Osteocyte (in vitro differentiated cells): ENCODE results near the gene STK33. TPM values are rescaled to one million over a fixed set of nuclear protein-coding genes. Genes with fewer than 3 reads are reported as not detected.

Experiments used
- DNase-seq: peaks from one replicate; pipeline ENCODE4 v3.0.0; 2021; ENCODE audit warnings: mixed read lengths; ENCODE audit not compliant: unreplicated experiment; ENCODE audit errors: extremely low spot score
- H3K27ac Mint-ChIP-seq: one replicate; pipeline ENCODE4 v1.8.0; 2021; ENCODE audit warnings: mild to moderate bottlenecking, mixed read lengths; ENCODE audit not compliant: unreplicated experiment
- H3K27me3 Mint-ChIP-seq: one replicate; pipeline ENCODE4 v1.8.0; 2021; ENCODE audit warnings: mixed read lengths; ENCODE audit not compliant: unreplicated experiment
- H3K36me3 Mint-ChIP-seq: one replicate; pipeline ENCODE4 v1.8.0; 2021; ENCODE audit warnings: mixed read lengths; ENCODE audit not compliant: unreplicated experiment
- H3K4me1 Mint-ChIP-seq: one replicate; pipeline ENCODE4 v1.8.0; 2021; ENCODE audit warnings: mixed read lengths; ENCODE audit not compliant: unreplicated experiment
- H3K4me3 Mint-ChIP-seq: one replicate; pipeline ENCODE4 v1.8.0; 2021; ENCODE audit warnings: mild to moderate bottlenecking, moderate library complexity, mixed read lengths; ENCODE audit not compliant: unreplicated experiment
- H3K9me3 Mint-ChIP-seq: one replicate; pipeline ENCODE4 v1.8.0; 2021; ENCODE audit warnings: mixed read lengths; ENCODE audit not compliant: unreplicated experiment
- total RNA-seq: library from RNA; stranded (reverse); gene quantifications from 2 replicates; pipeline ENCODE4 v1.2.1, GENCODE V29; 2021
- TF ChIP-seq, protein P1 (sequence below): fragments of 200-600 bp; sonication (generic); IDR thresholded peaks from 2 replicates; pipeline ENCODE4 v1.5.0; 2021; ENCODE audit warnings: antibody characterized with exemption, mild to moderate bottlenecking, moderate library complexity

The STK33 gene
- total RNA-seq, 1 donor from 2014 or later: 1.3 TPM

- TF ChIP-seq, protein P1, sequence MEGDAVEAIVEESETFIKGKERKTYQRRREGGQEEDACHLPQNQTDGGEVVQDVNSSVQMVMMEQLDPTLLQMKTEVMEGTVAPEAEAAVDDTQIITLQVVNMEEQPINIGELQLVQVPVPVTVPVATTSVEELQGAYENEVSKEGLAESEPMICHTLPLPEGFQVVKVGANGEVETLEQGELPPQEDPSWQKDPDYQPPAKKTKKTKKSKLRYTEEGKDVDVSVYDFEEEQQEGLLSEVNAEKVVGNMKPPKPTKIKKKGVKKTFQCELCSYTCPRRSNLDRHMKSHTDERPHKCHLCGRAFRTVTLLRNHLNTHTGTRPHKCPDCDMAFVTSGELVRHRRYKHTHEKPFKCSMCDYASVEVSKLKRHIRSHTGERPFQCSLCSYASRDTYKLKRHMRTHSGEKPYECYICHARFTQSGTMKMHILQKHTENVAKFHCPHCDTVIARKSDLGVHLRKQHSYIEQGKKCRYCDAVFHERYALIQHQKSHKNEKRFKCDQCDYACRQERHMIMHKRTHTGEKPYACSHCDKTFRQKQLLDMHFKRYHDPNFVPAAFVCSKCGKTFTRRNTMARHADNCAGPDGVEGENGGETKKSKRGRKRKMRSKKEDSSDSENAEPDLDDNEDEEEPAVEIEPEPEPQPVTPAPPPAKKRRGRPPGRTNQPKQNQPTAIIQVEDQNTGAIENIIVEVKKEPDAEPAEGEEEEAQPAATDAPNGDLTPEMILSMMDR: peak; percentile 58
- Mint-ChIP-seq H3K9me3 (no peaks in the 10 kb centered on the region), H3K4me3 (no peak overlapping the region), H3K4me1 (peaks cover 9% of the 10 kb centered on the region), H3K27me3 (peaks cover under 1% of the 10 kb centered on the region), H3K27ac (peak overlapping the region; percentile 16), H3K36me3 (no peaks in the 10 kb centered on the region)
- DNase-seq: peak; percentile 75
Measured at GRCh38 chr11:8604078-8604723, 10.2 kb upstream of the STK33 start.

DNA sequence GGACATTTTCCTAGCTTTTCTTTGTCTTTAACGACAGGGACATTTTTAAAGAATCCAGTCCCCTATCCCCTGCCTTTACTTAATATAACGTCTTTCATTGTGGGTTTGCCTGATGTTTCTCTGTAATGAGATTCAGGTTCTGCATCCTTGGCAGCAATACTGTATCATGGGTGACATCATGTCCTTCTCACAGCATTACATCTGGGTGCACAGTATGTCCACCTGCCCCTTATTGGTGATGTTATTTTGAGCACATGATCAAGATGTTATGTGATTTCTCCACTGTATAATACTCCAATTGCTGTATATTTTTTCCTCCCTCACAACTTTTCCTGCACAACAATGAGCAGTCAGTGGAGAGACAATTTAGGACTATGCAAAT lies 9.7 kb upstream of the STK33 start:
- TF ChIP-seq, protein P1: no peak
- Mint-ChIP-seq H3K36me3 (no peaks in the 10 kb centered on the region), H3K4me1 (peaks cover 9% of the 10 kb centered on the region), H3K4me3 (no peak overlapping the region), H3K27me3 (peaks cover 5% of the 10 kb centered on the region), H3K9me3 (no peaks in the 10 kb centered on the region), H3K27ac (no peak overlapping the region)
- DNase-seq: no peak

GRCh38 chr11:8601376-8602133 lies 7.5 kb upstream of the STK33 start:
- Mint-ChIP-seq H3K27ac (no peak overlapping the region), H3K4me1 (peaks cover 9% of the 10 kb centered on the region), H3K4me3 (no peak overlapping the region), H3K27me3 (peaks cover 24% of the 10 kb centered on the region), H3K9me3 (no peaks in the 10 kb centered on the region), H3K36me3 (no peaks in the 10 kb centered on the region)
- peak; percentile 63 for DNase-seq
- TF ChIP-seq, protein P1: no peak

GRCh38 chr11:8598506-8598905 lies 4.5 kb upstream of the STK33 start:
- TF ChIP-seq, protein P1: no peak
- H3K9me3 Mint-ChIP-seq: no peaks in the 10 kb centered on the region
- H3K27me3 Mint-ChIP-seq: peaks cover 37% of the 10 kb centered on the region
- peaks cover 2% of the 10 kb centered on the region for H3K4me1 Mint-ChIP-seq
- DNase-seq: no peak
- H3K4me3 Mint-ChIP-seq: no peak overlapping the region
- H3K36me3 Mint-ChIP-seq: peaks cover 1% of the 10 kb centered on the region
- H3K27ac Mint-ChIP-seq: no peak overlapping the region

GRCh38 chr11:8597182-8597581 lies 3.2 kb upstream of the STK33 start:
- TF ChIP-seq, protein P1: no peak
- H3K27ac Mint-ChIP-seq: no peak overlapping the region
- no peaks in the 10 kb centered on the region for H3K9me3 Mint-ChIP-seq
- H3K27me3 Mint-ChIP-seq: peaks cover 48% of the 10 kb centered on the region
- no peak for DNase-seq
- peaks cover 1% of the 10 kb centered on the region for H3K36me3 Mint-ChIP-seq
- H3K4me3 Mint-ChIP-seq: no peak overlapping the region
- H3K4me1 Mint-ChIP-seq: peaks cover 2% of the 10 kb centered on the region
